Activated CD4-positive, alpha-beta T cell treated with anti-CD3 and anti-CD28 coated beads, Interleukin-2, Interleukin-4, amounts not matched to agents 100 ng/mL and 50 ng/mL, durations not matched to agents 16 hours and 8 hours (primary cell): ENCODE measurements around the gene CHODL.

Experiments
- DNase-seq: peaks from one replicate; pipeline ENCODE4 v3.0.0-alpha.2; 2020; ENCODE audit warnings: low spot score

The CHODL gene

DNA sequence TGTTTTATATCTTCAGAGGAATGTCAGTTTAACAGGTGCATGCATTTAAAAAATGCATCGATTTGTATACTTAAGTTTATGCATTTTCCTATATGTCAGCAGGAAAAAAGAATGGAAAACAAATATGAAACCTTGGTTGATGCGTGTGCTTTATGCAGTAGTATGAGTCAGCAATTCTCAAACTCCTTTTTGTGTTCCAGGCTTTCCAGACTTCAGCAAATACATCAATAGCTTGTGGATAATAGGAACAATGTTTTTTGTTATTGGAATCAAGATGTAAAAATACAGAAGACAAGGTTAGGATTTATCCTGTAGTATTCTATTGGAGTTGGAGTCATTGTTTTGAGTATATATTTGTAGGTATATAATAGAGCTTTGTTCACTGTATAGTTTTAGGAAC, 45.2 kb downstream of the CHODL start:
- DNase-seq: no peak

DNA sequence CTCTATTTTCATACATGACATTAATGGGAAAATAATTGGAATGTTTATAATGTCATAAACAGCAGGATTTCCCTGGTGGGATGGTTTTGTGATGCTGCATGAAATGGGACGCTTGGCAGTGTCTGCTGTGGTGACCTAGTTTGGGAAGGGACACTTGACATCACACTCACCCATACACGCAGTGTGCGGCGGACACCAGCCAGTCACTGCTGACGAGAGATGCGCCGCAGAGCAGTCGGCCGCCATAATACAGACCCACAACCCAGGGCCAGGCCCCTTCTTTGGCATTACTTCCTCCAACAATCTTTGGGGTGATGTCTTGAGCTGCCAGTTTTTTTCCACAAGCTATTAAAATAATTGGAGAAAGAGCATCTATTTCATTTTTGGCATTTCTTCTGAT, 49.5 kb downstream of the CHODL start:
- no peak for DNase-seq

DNA sequence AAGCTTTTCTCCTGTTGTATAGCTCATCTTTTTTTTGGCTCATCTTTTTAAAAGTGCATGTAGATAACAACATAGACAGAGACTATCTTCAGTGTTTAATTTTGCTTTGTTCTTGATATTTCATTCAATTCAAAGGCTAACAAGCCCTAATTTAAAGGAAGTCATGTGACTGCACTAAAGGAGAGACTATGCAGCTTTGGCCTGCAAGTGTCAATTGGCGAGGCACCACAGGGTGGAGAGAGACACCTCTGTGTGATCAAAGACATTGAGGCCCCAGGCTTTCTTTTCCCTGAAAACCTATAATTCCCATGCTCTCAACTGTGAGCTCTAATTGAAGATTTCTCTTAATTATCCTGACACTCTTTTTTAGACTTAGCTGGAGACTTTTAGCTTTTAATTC, 53.6 kb downstream of the CHODL start:
- DNase-seq: no peak
